HEK293 (cell line): ENCODE results near the gene VAT1.

ENCODE experiments used
- CTCF ChIA-PET: fragments of 350-600 bp; formaldehyde crosslinking; extraction: SDS; loops from one replicate; lab custom pipeline; 2021; ENCODE audit warnings: antibody characterized with exemption; lab: Yijun Ruan, JAX
- POLR2A ChIA-PET: fragments of 300-600 bp; formaldehyde crosslinking; extraction: SDS; loops from one replicate; lab custom pipeline; 2020; ENCODE audit warnings: antibody characterized with exemption, inconsistent platforms; lab: Yijun Ruan, JAX
- H3K27ac ChIP-seq: fragments of 200-500 bp; sonication (Bioruptor generic); 2 replicates; pipeline ENCODE4 v1.5.1; 2014; ENCODE audit warnings: low read depth, low read length, control low read depth, inconsistent platforms; ENCODE audit errors: extremely low read depth
- H3K36me3 ChIP-seq, 2 experiments: fragments of 200-500 bp in 1 of 2; sonication (Bioruptor generic) in 1 of 2; 1 replicate in 1 of 2; 2 replicates in 1 of 2; pipeline ENCODE4 v1.5.1; 2014 to 2017; ENCODE audit warnings: inconsistent platforms in 2 of 2, low read length in 2 of 2; ENCODE audit not compliant: control insufficient read depth in 2 of 2, insufficient read depth in 1 of 2
- H3K4me1 ChIP-seq: fragments of 200-500 bp; sonication (Bioruptor generic); 2 replicates; pipeline ENCODE4 v1.5.1; 2014; ENCODE audit warnings: mild to moderate bottlenecking, low read length, inconsistent platforms; ENCODE audit not compliant: control insufficient read depth, insufficient read depth
- H3K4me3 ChIP-seq: 2 replicates; pipeline ENCODE4 v1.5.1; 2011; ENCODE audit warnings: low read depth, mild to moderate bottlenecking, control low read depth, low read length, moderate library complexity
- H3K9me3 ChIP-seq: fragments of 200-500 bp; sonication (Bioruptor generic); 2 replicates; pipeline ENCODE4 v1.5.1; 2014; ENCODE audit warnings: low read depth, low read length, inconsistent platforms; ENCODE audit not compliant: control insufficient read depth, insufficient read depth
- BCL11A ChIP-seq: fragments of 450-650 bp; formaldehyde crosslinking; IDR thresholded peaks from 2 replicates; pipeline ENCODE4 v1.5.1; 2016; ENCODE audit warnings: low read depth, missing biosample characterization, missing genetic modification characterization
- FEZF1 ChIP-seq: fragments of 450-650 bp; formaldehyde crosslinking; IDR thresholded peaks from 2 replicates; pipeline ENCODE4 v1.5.1; 2016; ENCODE audit warnings: missing biosample characterization, missing genetic modification characterization
- GLIS1 ChIP-seq: fragments of 450-650 bp; formaldehyde crosslinking; IDR thresholded peaks from 2 replicates; pipeline ENCODE4 v1.5.1; 2016; ENCODE audit warnings: missing biosample characterization, missing genetic modification characterization
- HOXD13 ChIP-seq: sonication (generic); formaldehyde crosslinking; IDR thresholded peaks from 2 replicates; pipeline ENCODE4 v1.8.0; 2022; ENCODE audit warnings: missing genetic modification reagents, borderline replicate concordance
- INSM2 ChIP-seq: fragments of 450-650 bp; formaldehyde crosslinking; IDR thresholded peaks from 2 replicates; pipeline ENCODE4 v1.5.1; 2016; ENCODE audit warnings: missing biosample characterization, missing genetic modification characterization
- KLF9 ChIP-seq: fragments of 450-650 bp; formaldehyde crosslinking; IDR thresholded peaks from 2 replicates; pipeline ENCODE4 v1.5.1; 2016; ENCODE audit warnings: missing biosample characterization, missing genetic modification characterization, low read depth
- MZF1 ChIP-seq: fragments of 450-650 bp; formaldehyde crosslinking; IDR thresholded peaks from 2 replicates; pipeline ENCODE4 v1.5.1; 2017; ENCODE audit warnings: missing biosample characterization, missing genetic modification characterization, borderline replicate concordance
- SALL2 ChIP-seq: fragments of 450-650 bp; formaldehyde crosslinking; IDR thresholded peaks from 2 replicates; pipeline ENCODE4 v1.5.0; 2017; ENCODE audit warnings: missing biosample characterization, mild to moderate bottlenecking, missing genetic modification characterization, borderline replicate concordance
- ZBTB48 ChIP-seq: fragments of 450-650 bp; formaldehyde crosslinking; IDR thresholded peaks from 2 replicates; pipeline ENCODE4 v1.5.1; 2016; ENCODE audit warnings: missing biosample characterization, missing genetic modification characterization
- ZNF146 ChIP-seq: fragments of 450-650 bp; formaldehyde crosslinking; IDR thresholded peaks from 2 replicates; pipeline ENCODE4 v1.5.1; 2016; ENCODE audit warnings: missing biosample characterization, missing genetic modification characterization
- ZNF175 ChIP-seq: fragments of 450-650 bp; formaldehyde crosslinking; IDR thresholded peaks from 2 replicates; pipeline ENCODE4 v1.5.1; 2016; ENCODE audit warnings: missing biosample characterization, missing genetic modification characterization
- ZNF184 ChIP-seq: fragments of 450-650 bp; IDR thresholded peaks from 2 replicates; pipeline ENCODE4 v1.5.1; 2018; ENCODE audit warnings: missing biosample characterization, mild to moderate bottlenecking, missing genetic modification characterization
- ZNF2 ChIP-seq: fragments of 450-650 bp; formaldehyde crosslinking; IDR thresholded peaks from 2 replicates; pipeline ENCODE4 v1.5.1; 2016; ENCODE audit warnings: missing biosample characterization, missing genetic modification characterization
- ZNF274 ChIP-seq, 2 experiments: fragments of 200-500 bp in 1 of 2; fragments of 450-650 bp in 1 of 2; sonication (Bioruptor generic) in 1 of 2; formaldehyde crosslinking in 1 of 2; IDR thresholded peaks; 2 replicates each; pipeline versions ENCODE4 v1.5.1 to v1.6.1; 2014 to 2016; ENCODE audit warnings: borderline replicate concordance in 1 of 2, inconsistent platforms in 1 of 2, low read length in 1 of 2, missing biosample characterization in 1 of 2, missing genetic modification characterization in 1 of 2
- ZNF292 ChIP-seq: fragments of 450-650 bp; formaldehyde crosslinking; IDR thresholded peaks from 2 replicates; pipeline ENCODE4 v1.5.1; 2016; ENCODE audit warnings: low read depth, missing biosample characterization, missing genetic modification characterization, borderline replicate concordance
- ZNF354C ChIP-seq: fragments of 450-650 bp; formaldehyde crosslinking; IDR thresholded peaks from 2 replicates; pipeline ENCODE4 v1.5.1; 2016; ENCODE audit warnings: missing biosample characterization, missing genetic modification characterization, low read depth, borderline replicate concordance
- ZNF416 ChIP-seq: fragments of 450-650 bp; formaldehyde crosslinking; IDR thresholded peaks from 2 replicates; pipeline ENCODE4 v1.5.1; 2016; ENCODE audit warnings: missing biosample characterization, missing genetic modification characterization
- ZNF544 ChIP-seq: fragments of 450-650 bp; formaldehyde crosslinking; IDR thresholded peaks from 2 replicates; pipeline ENCODE4 v1.5.0; 2017; ENCODE audit warnings: missing biosample characterization, missing genetic modification characterization
- ZNF600 ChIP-seq: fragments of 450-650 bp; formaldehyde crosslinking; IDR thresholded peaks from 2 replicates; pipeline ENCODE4 v1.5.1; 2016; ENCODE audit warnings: missing biosample characterization, missing genetic modification characterization
- ZNF610 ChIP-seq: fragments of 450-650 bp; formaldehyde crosslinking; IDR thresholded peaks from 2 replicates; pipeline ENCODE4 v1.5.1; 2016; ENCODE audit warnings: missing biosample characterization, missing genetic modification characterization, borderline replicate concordance
- ZNF791 ChIP-seq: fragments of 450-650 bp; formaldehyde crosslinking; IDR thresholded peaks from 2 replicates; pipeline ENCODE4 v1.5.1; 2016; ENCODE audit warnings: missing biosample characterization, missing genetic modification characterization
- ZNF837 ChIP-seq: fragments of 450-650 bp; formaldehyde crosslinking; IDR thresholded peaks from 2 replicates; pipeline ENCODE4 v1.5.1; 2016; ENCODE audit warnings: missing biosample characterization, missing genetic modification characterization
- ZNF843 ChIP-seq: fragments of 450-650 bp; formaldehyde crosslinking; IDR thresholded peaks from 2 replicates; pipeline ENCODE4 v1.5.1; 2016; ENCODE audit warnings: missing biosample characterization, missing genetic modification characterization
- TF ChIP-seq, protein P1 (sequence below): fragments of 450-650 bp; formaldehyde crosslinking; IDR thresholded peaks from 2 replicates; pipeline ENCODE4 v1.5.1; 2016; ENCODE audit warnings: missing biosample characterization, missing genetic modification characterization, low read depth

VAT1 gene

GRCh38 chr17:43070257-43070656, 48.1 kb upstream of the VAT1 start:
- H3K9me3 ChIP-seq, result no peaks in the 10 kb centered on the region
- H3K4me1 ChIP-seq, result no peaks in the 10 kb centered on the region
- ChIA-PET POLR2A (no interaction called here), CTCF (interaction anchor here (0.6 kb wide), 1 partner anchor 696 kb away, joined by 3 read pairs; no protein-coding TSS in a partner anchor)
- H3K4me3 ChIP-seq, result no peak overlapping the region
- H3K36me3 ChIP-seq, result peaks cover 64 to 75% of the 10 kb centered on the region in 2 experiments
- TF ChIP-seq ZNF175 (no peak), ZBTB48 (tag by site-specific recombination) (no peak)
- TF ChIP-seq, protein P1, sequence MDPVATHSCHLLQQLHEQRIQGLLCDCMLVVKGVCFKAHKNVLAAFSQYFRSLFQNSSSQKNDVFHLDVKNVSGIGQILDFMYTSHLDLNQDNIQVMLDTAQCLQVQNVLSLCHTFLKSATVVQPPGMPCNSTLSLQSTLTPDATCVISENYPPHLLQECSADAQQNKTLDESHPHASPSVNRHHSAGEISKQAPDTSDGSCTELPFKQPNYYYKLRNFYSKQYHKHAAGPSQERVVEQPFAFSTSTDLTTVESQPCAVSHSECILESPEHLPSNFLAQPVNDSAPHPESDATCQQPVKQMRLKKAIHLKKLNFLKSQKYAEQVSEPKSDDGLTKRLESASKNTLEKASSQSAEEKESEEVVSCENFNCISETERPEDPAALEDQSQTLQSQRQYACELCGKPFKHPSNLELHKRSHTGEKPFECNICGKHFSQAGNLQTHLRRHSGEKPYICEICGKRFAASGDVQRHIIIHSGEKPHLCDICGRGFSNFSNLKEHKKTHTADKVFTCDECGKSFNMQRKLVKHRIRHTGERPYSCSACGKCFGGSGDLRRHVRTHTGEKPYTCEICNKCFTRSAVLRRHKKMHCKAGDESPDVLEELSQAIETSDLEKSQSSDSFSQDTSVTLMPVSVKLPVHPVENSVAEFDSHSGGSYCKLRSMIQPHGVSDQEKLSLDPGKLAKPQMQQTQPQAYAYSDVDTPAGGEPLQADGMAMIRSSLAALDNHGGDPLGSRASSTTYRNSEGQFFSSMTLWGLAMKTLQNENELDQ (tag by site-specific recombination), result no peak
- H3K27ac ChIP-seq, result no peak overlapping the region

DNA sequence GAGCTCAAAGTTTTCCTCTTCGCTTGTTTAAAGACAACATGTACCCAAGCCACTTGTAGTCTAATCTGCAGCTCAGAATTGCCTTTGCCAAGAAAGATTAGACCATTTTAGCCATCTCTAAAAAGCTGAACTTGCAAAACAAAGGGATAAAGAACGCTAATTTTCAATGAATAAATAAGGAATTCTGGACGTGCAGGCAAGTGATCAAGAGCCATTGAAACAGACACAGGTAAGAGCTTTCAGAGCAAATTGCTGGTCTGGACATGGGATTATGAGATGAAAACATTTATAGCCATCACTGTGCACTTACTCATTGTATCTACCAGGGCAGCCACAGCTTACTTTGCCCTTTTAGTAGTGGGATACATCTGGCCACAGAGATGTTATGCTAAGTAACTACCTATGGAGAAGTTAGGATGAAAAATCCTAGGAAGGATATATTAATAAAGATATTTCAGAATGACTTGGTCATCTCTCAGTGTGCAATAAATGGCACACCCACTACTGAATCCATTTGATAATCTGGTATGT, 47.2 kb upstream of the VAT1 start:
- Histone ChIP-seq H3K27ac (no peak overlapping the region), H3K36me3 (peaks cover 70 to 71% of the 10 kb centered on the region in 2 experiments)
- POLR2A ChIA-PET, result no interaction called here

GRCh38 chr17:43068570-43069367, 46.6 kb upstream of the VAT1 start:
- Histone ChIP-seq H3K4me1 (no peaks in the 10 kb centered on the region), H3K27ac (no peak overlapping the region), H3K36me3 (peaks cover 69 to 70% of the 10 kb centered on the region in 2 experiments), H3K9me3 (no peaks in the 10 kb centered on the region), H3K4me3 (no peak overlapping the region)
- no peak for TF ChIP-seq MZF1 (tag by site-specific recombination)
- TF ChIP-seq FEZF1 (tag by site-specific recombination), result peak; percentile 19; the same call in 1 of the 2 replicates
- no peak for TF ChIP-seq KLF9 (tag by site-specific recombination)
- POLR2A ChIA-PET, result no interaction called here
- CTCF ChIA-PET, result no interaction called here

More for the DNA sequence above, 47.2 kb upstream of the VAT1 start:
- H3K9me3 ChIP-seq, result no peaks in the 10 kb centered on the region
- H3K4me3 ChIP-seq, result no peak overlapping the region
- CTCF ChIA-PET, result no interaction called here
- no peaks in the 10 kb centered on the region for H3K4me1 ChIP-seq
- TF ChIP-seq BCL11A (tag by site-specific recombination), result no peak
- TF ChIP-seq ZNF791 (tag by site-specific recombination), result no peak
- TF ChIP-seq ZNF292 (tag by site-specific recombination), result no peak
- TF ChIP-seq ZNF146 (tag by site-specific recombination), result no peak
- TF ChIP-seq ZNF544 (tag by site-specific recombination), result no peak
- TF ChIP-seq ZNF274 (IDR thresholded peaks at IDR 0.05; ENCODE audit: low read length), result no peak
- no peak for TF ChIP-seq ZNF274 (tag by site-specific recombination; IDR thresholded peaks at IDR 0.05; ENCODE audit: borderline replicate concordance)
- TF ChIP-seq ZNF843 (tag by site-specific recombination), result no peak
- no peak for TF ChIP-seq ZNF2 (tag by site-specific recombination)
- TF ChIP-seq HOXD13 (CRISPR knock-in tag), result no peak
- TF ChIP-seq GLIS1 (tag by site-specific recombination), result no peak
- TF ChIP-seq ZNF184, result no peak
- TF ChIP-seq ZNF610, result no peak
- TF ChIP-seq ZNF354C (tag by site-specific recombination), result no peak
- TF ChIP-seq INSM2 (tag by site-specific recombination), result no peak
- TF ChIP-seq ZNF600, result no peak
- TF ChIP-seq SALL2 (tag by site-specific recombination), result no peak
- TF ChIP-seq ZNF416 (tag by site-specific recombination), result no peak
- TF ChIP-seq ZBTB48 (tag by site-specific recombination), result no peak
- TF ChIP-seq ZNF837 (tag by site-specific recombination), result no peak
